Osteoblast (primary cell): ENCODE data around the gene KPNA6. TPM values are rescaled to one million over a fixed set of nuclear protein-coding genes. Genes with fewer than 3 reads are reported as not detected.
A peak's percentile ranks its signal among the peaks of the same experiment; 100 is the strongest.

Source experiments
- DNase-seq: peaks from one replicate; pipeline ENCODE4 v3.0.0; 2011; ENCODE audit warnings: low spot score, mixed read lengths; ENCODE audit not compliant: insufficient read length; ENCODE audit errors: missing footprints
- H2AFZ ChIP-seq: 2 replicates; pipeline ENCODE4 v1.6.0; 2011; ENCODE audit warnings: mild to moderate bottlenecking, low read length
- H3K27ac ChIP-seq: 2 replicates; pipeline ENCODE4 v1.5.1; 2011; ENCODE audit warnings: mild to moderate bottlenecking, low read depth, low read length, moderate library complexity
- H3K27me3 ChIP-seq: 2 replicates; pipeline ENCODE4 v1.6.0; 2012; ENCODE audit warnings: mild to moderate bottlenecking, control low read depth, inconsistent platforms, low read length, moderate library complexity; ENCODE audit not compliant: insufficient read depth
- H3K36me3 ChIP-seq: 2 replicates; pipeline ENCODE4 v1.5.1; 2011; ENCODE audit warnings: mild to moderate bottlenecking, low read length, control low read depth, moderate library complexity; ENCODE audit not compliant: insufficient read depth
- H3K4me1 ChIP-seq: 2 replicates; pipeline ENCODE4 v1.5.1; 2011; ENCODE audit warnings: mild to moderate bottlenecking, low read length, control low read depth, moderate library complexity; ENCODE audit not compliant: insufficient read depth
- H3K4me2 ChIP-seq: 2 replicates; pipeline ENCODE4 v1.6.0; 2011; ENCODE audit warnings: mild to moderate bottlenecking, low read length; ENCODE audit not compliant: insufficient read depth
- H3K4me3 ChIP-seq: fragments of 200-600 bp; sonication (generic); 3 replicates; pipeline ENCODE4 v1.5.1; 2012; ENCODE audit warnings: mild to moderate bottlenecking, low read length, inconsistent platforms; ENCODE audit not compliant: insufficient read depth
- H3K79me2 ChIP-seq: 2 replicates; pipeline ENCODE4 v1.6.0; 2012; ENCODE audit warnings: mild to moderate bottlenecking, low read length, control low read depth, inconsistent platforms; ENCODE audit not compliant: insufficient read depth
- H3K9me3 ChIP-seq: 2 replicates; pipeline ENCODE4 v1.5.1; 2011; ENCODE audit warnings: low read depth, low read length, control low read depth
- H4K20me1 ChIP-seq: 2 replicates; pipeline ENCODE4 v1.6.0; 2012; ENCODE audit warnings: mild to moderate bottlenecking, low read length, control low read depth; ENCODE audit not compliant: insufficient read depth
- CTCF ChIP-seq: IDR thresholded peaks from 2 replicates; pipeline ENCODE4 v1.5.1; 2011; ENCODE audit warnings: mild to moderate bottlenecking, low read depth, low read length, moderate library complexity; ENCODE audit errors: extremely low read depth
- total RNA-seq: library from RNA; depleted of rRNA; stranded (reverse); fragments of >200 nt; gene quantifications from 2 replicates; pipeline ENCODE4 v1.2.3, GENCODE V29; 2012

The KPNA6 gene
- total RNA-seq, 1 donor: 65.5 TPM

GRCh38 chr1:32094746-32095521, 12.9 kb upstream of the KPNA6 start:
- Histone ChIP-seq H3K27ac (no peak overlapping the region), H2AFZ (no peak overlapping the region), H3K9me3 (no peaks in the 10 kb centered on the region), H3K4me2 (no peak overlapping the region), H4K20me1 (no peaks in the 10 kb centered on the region), H3K27me3 (no peaks in the 10 kb centered on the region), H3K4me1 (no peaks in the 10 kb centered on the region), H3K79me2 (no peaks in the 10 kb centered on the region), H3K36me3 (peaks cover 56% of the 10 kb centered on the region), H3K4me3 (no peak overlapping the region)
- no peak for DNase-seq
- no peak for TF ChIP-seq CTCF

DNA sequence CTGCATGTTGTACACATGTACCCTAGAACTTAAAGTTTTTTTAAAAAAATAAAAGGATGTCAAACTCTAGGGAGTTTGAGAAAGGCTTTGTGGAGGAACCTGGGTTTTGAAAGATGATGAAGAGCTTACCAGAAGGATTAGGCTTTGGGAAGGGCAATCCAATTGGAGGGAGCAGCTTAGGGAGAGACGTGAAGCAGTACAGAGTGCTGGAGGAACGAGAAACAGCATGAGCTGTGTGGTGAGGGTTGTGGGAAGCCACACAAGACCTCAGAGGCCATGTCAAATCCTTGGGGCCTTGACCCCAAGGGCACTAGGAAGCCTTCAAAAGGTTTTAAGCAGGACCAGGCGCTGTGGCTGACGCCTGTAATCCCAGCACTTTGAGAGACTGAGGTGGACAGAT, 8.4 kb upstream of the KPNA6 start:
- DNase-seq: no peak

DNA sequence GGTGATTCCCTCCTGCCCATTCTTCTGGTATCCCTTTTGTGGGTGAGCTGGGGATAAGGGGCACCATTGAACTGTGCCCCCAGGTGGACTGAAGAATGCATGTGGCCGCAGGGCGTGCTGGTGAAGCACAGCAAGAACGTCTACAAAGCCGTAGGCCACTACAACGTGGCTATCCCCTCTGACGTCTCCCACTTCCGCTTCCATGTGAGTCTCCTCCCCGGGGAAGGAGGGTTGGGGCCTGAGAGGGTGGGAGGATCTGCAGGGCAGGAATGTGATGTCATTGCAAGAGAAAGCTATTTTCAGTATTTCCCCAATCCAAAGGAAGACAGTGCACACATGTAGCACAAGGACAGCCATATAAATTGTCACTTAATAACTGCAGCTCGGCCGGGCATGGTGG, 7.5 kb upstream of the KPNA6 start:
- no peaks in the 10 kb centered on the region for H3K27me3 ChIP-seq
- H3K27ac ChIP-seq: peak overlapping the region; percentile 11
- no peaks in the 10 kb centered on the region for H3K9me3 ChIP-seq
- peaks cover 12% of the 10 kb centered on the region for H3K4me1 ChIP-seq
- no peaks in the 10 kb centered on the region for H3K79me2 ChIP-seq
- no peak for DNase-seq
- TF ChIP-seq CTCF: no peak
- no peak overlapping the region for H2AFZ ChIP-seq
- H4K20me1 ChIP-seq: no peaks in the 10 kb centered on the region
- H3K4me3 ChIP-seq: no peak overlapping the region
- no peak overlapping the region for H3K4me2 ChIP-seq
- peaks cover 38% of the 10 kb centered on the region for H3K36me3 ChIP-seq

More for the DNA sequence above, 8.4 kb upstream of the KPNA6 start:
- peaks cover 45% of the 10 kb centered on the region for H3K36me3 ChIP-seq
- H2AFZ ChIP-seq: no peak overlapping the region
- H4K20me1 ChIP-seq: no peaks in the 10 kb centered on the region
- H3K79me2 ChIP-seq: no peaks in the 10 kb centered on the region
- H3K27ac ChIP-seq: no peak overlapping the region
- H3K4me1 ChIP-seq: peaks cover 12% of the 10 kb centered on the region
- no peaks in the 10 kb centered on the region for H3K27me3 ChIP-seq
- no peak for TF ChIP-seq CTCF
- no peak overlapping the region for H3K4me3 ChIP-seq
- H3K4me2 ChIP-seq: no peak overlapping the region
- H3K9me3 ChIP-seq: no peaks in the 10 kb centered on the region

DNA sequence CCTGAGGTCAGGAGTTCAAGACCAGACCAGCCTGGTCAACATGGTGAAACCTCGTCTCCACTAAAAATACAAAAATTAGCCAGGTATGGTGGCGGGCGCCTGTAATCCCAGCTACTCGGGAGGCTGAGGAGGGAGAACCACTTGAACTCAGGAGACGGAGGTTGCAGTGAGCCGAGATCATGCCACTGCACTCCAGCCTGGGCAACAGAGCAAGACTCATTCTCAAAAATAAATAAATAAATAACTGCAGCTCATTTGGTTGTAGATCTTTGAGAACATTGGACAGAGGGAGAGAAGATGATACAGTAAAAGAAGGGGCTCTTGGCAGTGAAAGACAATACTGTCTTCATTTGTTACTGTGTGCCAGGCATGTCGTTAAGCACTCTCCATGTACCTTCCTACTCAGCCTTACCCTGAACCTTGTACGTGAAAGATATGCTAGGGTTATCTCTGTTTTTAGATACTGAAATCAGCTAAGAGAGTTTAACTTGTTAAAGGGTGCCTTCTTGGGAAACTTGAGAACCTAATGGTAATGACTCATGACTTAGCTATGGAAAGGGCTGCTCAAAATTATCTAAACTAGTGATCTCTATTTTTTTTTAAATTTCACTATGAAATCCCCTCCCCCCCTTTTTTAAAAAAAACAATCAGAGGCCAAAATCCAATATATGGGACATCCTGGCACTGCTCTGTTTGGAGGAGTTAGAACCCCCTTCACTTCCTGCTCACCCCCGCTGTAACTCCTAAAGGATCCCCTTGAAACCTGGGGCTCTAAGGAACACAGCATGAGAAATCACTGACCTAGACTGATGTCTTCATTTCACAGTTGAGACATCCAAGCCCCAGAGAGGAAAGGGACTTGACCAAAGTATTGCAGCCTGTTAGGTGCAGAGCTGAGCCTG, 6.8 kb upstream of the KPNA6 start:
- Histone ChIP-seq H3K4me2 (peak overlapping the region; percentile 56), H3K27ac (peak overlapping the region; percentile 27), H4K20me1 (no peaks in the 10 kb centered on the region), H2AFZ (no peak overlapping the region), H3K36me3 (peaks cover 31% of the 10 kb centered on the region), H3K27me3 (no peaks in the 10 kb centered on the region), H3K9me3 (no peaks in the 10 kb centered on the region), H3K4me3 (no peak overlapping the region), H3K79me2 (no peaks in the 10 kb centered on the region), H3K4me1 (peaks cover 12% of the 10 kb centered on the region)
- peak; percentile 87 for DNase-seq
- TF ChIP-seq CTCF: no peak
